GM21515 (cell line): Measurements from ENCODE around the gene ALMS1.
"Not testable (repeated sequence)": the region's sequence is repeated elsewhere in the genome, so short reads cannot be mapped to it uniquely, and the experiment has no call there.

Source experiments
- ATAC-seq: cut with Tn5 transposase; IDR thresholded peaks from one replicate; pipeline ENCODE4 v1.9.1; 2021; ENCODE audit not compliant: unreplicated experiment

ALMS1 gene, protein sequence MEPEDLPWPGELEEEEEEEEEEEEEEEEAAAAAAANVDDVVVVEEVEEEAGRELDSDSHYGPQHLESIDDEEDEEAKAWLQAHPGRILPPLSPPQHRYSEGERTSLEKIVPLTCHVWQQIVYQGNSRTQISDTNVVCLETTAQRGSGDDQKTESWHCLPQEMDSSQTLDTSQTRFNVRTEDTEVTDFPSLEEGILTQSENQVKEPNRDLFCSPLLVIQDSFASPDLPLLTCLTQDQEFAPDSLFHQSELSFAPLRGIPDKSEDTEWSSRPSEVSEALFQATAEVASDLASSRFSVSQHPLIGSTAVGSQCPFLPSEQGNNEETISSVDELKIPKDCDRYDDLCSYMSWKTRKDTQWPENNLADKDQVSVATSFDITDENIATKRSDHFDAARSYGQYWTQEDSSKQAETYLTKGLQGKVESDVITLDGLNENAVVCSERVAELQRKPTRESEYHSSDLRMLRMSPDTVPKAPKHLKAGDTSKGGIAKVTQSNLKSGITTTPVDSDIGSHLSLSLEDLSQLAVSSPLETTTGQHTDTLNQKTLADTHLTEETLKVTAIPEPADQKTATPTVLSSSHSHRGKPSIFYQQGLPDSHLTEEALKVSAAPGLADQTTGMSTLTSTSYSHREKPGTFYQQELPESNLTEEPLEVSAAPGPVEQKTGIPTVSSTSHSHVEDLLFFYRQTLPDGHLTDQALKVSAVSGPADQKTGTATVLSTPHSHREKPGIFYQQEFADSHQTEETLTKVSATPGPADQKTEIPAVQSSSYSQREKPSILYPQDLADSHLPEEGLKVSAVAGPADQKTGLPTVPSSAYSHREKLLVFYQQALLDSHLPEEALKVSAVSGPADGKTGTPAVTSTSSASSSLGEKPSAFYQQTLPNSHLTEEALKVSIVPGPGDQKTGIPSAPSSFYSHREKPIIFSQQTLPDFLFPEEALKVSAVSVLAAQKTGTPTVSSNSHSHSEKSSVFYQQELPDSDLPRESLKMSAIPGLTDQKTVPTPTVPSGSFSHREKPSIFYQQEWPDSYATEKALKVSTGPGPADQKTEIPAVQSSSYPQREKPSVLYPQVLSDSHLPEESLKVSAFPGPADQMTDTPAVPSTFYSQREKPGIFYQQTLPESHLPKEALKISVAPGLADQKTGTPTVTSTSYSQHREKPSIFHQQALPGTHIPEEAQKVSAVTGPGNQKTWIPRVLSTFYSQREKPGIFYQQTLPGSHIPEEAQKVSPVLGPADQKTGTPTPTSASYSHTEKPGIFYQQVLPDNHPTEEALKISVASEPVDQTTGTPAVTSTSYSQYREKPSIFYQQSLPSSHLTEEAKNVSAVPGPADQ (N-terminal part only)

DNA sequence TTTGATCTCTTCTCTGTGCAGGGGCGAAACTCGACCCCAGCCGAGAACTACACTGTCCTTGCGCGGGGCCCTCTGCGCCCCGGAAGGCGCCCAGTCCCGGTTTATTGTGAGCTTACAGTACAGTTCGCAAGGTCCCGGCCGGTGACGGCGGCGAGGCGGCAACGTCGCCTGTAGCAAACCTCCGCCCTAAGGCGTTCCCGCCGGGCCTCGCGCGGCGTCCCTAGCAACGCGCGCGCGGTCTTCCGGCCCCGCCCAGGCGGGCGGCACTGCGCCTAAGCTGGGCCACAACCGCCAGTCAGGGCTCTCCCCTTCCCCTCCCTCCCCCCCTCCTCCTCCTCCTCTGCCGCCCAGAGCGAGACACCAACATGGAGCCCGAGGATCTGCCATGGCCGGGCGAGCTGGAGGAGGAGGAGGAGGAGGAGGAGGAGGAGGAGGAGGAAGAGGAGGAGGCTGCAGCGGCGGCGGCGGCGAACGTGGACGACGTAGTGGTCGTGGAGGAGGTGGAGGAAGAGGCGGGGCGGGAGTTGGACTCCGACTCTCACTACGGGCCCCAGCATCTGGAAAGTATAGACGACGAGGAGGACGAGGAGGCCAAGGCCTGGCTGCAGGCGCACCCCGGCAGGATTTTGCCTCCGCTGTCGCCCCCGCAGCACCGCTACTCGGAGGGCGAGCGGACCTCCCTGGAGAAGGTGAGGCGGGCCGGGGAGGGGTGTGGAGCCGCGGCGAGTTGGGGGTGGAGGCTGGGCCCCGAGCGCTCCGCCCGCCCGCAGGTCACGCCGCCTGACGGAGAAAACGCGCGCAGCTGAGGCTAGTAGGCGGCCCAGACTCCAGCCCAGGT, at the start of gene ALMS1:
TSS of gene ALMS1 (plus strand) at position 333 of the 838 bp plus-strand sequence. CDS start at position 366, 33 bp downstream.
- ATAC-seq, result peak; percentile 87

GRCh38 chr2:73337828-73338227, 47.8 kb upstream of the ALMS1 start:
- ATAC-seq, result no peak

- ATAC-seq, result no peak
These were observed 46.4 kb upstream of the ALMS1 start for GRCh38 chr2:73339201-73339600.

GRCh38 chr2:73341039-73341438, 44.6 kb upstream of the ALMS1 start:
- ATAC-seq, result no peak

- no peak for ATAC-seq
These were observed 41.6 kb upstream of the ALMS1 start for GRCh38 chr2:73343992-73344391.

DNA sequence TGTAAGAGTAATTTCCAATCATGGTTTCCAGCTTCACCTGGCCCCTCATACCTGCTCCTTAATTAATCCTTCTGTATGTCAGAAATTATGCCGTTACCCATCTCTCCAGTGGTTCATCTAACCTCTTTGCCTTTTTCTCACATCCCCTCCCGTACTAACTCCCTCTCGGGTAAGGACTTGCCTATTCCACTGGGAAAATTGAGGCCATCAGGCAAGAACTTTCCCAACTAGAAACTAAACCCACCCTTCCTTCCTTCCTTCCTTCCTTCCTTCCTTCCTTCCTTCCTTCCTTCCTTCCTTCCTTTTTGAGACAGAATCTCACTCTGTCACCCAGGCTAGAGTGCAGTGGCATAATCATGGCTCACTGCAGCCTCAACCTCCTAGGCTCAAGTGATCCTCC, 40.9 kb upstream of the ALMS1 start:
- not testable (repeated sequence) for ATAC-seq

DNA sequence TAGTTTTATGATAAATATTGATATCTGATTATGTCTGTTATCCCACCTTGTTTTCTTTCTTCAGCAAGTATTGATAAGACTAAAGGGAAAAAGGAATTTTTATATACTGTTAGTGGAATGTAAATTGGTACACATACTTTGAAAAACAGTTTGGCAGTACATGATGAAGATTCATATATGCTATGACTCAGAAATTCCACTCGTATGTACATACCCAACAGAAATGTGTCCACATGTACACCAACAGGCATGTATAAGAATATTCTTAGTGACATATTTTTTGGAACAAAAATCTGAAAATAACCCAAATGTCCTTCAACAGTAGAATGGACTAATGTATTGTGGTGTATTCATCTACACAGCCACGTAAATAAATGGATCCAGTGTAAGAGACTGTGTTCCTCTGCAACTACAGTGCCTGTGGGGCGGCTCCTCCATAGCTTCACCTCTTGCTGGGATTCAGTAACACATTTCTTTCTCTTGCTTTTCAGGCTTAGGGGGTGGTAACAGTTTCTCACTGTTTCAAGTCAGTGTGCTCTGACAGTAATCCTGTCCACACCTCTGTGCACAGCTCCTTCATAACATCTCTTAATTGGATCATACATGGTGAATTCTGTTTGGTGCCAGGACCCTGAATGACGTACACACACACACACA, 35.5 kb upstream of the ALMS1 start:
- no peak for ATAC-seq

- ATAC-seq, result no peak
These were observed 29.5 kb upstream of the ALMS1 start for GRCh38 chr2:73356097-73356496.

DNA sequence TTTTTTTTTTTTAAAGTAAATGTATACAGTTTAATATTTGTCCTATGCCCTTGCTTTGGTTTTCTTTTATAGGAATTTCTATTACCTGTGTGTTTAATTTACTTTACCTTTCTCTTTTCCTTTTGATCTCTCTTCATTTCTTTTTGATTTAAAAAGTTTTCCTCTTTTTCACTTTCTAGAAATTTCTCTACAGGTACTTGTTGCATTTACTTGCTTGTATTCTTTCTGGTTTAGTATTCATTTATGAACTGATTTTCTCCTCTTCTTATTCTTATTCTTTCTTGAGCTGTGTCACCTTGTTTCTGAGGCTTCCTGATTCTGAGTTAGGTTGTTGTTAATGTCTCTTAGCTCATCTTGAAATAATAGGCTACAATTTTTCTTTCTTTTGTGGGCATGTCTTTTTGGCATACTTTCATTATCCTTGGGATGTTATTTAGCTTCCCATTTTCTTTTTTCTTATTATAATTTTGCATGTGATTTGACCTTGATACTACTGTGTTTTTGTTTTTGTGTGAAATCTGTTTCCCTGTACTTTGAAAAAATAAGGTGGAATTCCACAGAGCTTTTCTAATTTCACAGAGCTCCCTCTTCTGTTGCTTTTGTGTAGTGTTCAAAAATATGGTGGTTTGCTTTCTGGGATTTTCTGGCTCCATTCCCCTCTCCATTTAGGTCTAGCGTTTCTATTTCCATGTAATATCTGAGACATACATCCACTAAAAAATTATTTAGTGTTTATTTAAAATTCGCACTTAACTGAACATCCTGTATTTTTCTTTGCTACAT, 25.5 kb upstream of the ALMS1 start:
- no peak for ATAC-seq

DNA sequence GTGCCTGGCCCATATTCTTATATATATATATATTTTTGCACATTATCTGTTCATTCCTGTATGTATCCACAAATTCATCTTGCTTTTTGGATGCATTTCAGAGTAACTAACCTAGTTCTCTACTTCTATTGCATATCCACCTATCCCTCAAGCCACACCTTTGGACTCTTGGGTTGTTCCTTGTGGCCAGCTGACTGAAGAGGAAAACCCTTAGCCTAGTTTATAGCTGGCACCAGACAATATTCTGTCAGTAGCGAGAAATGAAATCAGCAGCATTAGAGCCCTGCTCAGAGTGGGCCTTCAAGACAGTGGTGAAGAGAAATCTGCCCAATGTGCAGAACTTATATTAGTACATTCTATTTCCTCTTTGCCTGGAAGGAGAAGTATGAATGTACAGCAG, 19.6 kb upstream of the ALMS1 start:
- ATAC-seq, result no peak

- no peak for ATAC-seq
These were observed 16.9 kb upstream of the ALMS1 start for GRCh38 chr2:73368781-73369180.

DNA sequence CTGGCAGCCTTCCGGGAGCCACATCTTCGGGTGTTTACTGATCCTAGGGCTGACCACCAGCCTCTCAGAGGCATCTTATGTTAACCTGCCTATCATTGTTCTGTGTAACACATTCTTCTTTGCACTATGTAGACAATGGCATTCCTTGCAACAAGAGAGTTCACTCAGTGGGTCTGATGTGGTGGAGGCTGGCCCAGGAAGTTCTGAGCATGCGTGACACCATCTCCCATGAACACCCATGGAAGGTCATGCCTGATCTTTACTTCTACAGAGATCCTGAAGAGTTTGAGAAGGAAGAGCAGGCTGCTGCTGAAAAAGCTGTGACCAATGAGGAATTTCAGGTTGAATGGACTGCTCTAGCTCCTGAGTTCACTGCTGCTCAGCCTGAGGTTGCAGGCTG, 15.3 kb upstream of the ALMS1 start:
- no peak for ATAC-seq

DNA sequence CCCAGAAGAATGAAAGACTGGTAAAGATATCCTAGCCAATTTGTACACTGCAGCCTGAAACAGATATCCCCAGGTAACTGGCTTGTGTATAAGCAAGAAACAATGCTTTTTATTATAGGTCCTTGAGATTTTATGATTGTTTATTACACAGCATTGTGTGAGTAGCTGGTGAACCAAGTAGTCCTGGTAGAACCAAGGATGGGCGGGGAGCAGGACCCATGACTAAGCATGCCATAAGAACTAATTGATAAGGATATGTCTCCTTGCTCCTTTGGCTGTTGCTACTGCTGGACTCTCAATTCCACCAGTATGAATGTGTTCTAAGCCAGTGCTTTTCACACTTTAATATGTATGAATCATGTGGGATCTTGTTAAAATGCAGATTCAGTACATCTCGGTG, 12.3 kb upstream of the ALMS1 start:
- ATAC-seq, result no peak

- ATAC-seq, result no peak
These were observed 11.4 kb upstream of the ALMS1 start for GRCh38 chr2:73374269-73374668.

DNA sequence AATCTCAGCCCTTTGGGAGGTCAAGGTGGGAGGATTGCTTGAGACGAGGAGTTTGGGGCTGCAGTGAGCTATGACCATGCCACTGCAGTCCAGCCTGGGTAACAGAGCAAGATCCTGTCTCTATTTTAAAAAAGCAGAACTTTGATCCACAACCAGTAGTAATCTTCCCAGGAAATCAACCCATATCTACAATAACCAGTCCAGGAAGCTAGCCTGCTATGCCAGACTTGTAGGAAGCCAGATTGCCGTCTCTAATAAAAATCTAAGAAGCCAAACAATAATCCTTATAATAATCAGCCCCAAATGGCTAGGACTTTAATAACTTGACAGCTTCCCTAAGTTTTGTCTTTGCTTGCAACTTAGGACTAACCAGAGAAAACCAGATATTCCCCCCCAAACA, 9.0 kb upstream of the ALMS1 start:
- no peak for ATAC-seq

GRCh38 chr2:73383036-73383435, 2.6 kb upstream of the ALMS1 start:
- ATAC-seq, result no peak

DNA sequence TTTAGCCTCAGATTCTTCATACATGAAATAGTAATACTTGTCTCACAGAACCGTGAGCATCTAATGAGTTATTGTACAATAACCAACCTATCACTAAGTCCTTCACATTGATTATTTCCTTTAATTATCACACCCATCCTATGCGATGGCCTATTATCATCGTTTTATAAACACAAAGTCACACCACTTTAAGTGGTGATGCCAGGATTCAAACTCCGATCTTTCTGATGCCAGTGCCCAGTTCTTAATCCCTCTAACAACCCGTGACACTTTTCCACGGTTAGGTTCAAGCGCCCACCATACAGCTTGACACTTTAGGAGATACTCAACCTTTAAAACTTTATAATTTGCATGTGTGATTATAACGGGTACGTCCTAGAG, 523 bp upstream of the ALMS1 start:
- ATAC-seq, result no peak

DNA sequence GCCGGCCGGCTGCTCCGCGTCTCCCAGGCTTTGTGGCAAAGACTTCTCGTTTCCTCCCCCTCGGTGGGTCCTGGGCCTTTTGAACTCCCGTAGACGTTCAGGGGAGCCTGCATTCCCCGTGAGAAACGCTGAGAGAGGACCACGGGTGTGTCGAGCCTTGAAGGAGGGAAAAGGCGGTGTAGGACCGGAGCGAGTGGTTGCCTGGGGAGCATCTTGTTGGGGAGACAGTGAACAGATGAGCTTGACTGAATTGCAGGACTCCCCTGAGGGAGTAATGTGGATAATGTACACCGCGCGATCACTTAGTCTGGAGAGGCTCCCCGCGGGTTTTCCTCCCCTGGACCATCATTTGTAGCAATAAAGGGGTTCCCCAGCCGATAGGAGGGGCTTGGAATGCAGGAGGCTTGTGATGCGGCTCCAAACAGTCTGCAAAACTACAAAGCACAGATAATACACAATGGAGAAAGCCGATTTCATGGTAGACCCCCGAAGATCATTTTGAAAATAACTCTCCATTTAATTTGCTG, 769 bp downstream of the ALMS1 start:
- ATAC-seq, result peak; percentile 19
